NCI-H2029 treated with DMSO at 0.1 percent for 48 hours (cell line): Measurements from ENCODE around the gene THNSL1.
"Not testable (repeated sequence)": the region's sequence is repeated elsewhere in the genome, so short reads cannot be mapped to it uniquely, and the experiment has no call there.

Experiments used
- DNase-seq: peaks from one replicate; lab custom pipeline; 2025; lab: John Stamatoyannopoulos, UW

THNSL1 gene

GRCh38 chr10:24995072-24995471 is 21.3 kb upstream of the THNSL1 start:
- no peak for DNase-seq

- no peak for DNase-seq
Measured at GRCh38 chr10:24998044-24998443, 18.4 kb upstream of the THNSL1 start.

GRCh38 chr10:25011591-25011990 is 4.8 kb upstream of the THNSL1 start:
- DNase-seq = not testable (repeated sequence)

GRCh38 chr10:25014579-25014978 is 1.8 kb upstream of the THNSL1 start:
- no peak for DNase-seq

GRCh38 chr10:25015828-25016375 is 510 bp upstream of the THNSL1 start, which contains the start of gene ENKUR:
Gene ENKUR, minus strand, starts transcription at chr10:25016158. Its CDS starts 222 bp downstream, at chr10:25015936.
- peak; percentile 76 for DNase-seq

- DNase-seq = peak; percentile 4
Measured at GRCh38 chr10:25017154-25017590, 760 bp downstream of the THNSL1 start.

- no peak for DNase-seq
Measured at GRCh38 chr10:25017661-25018060, 1.2 kb downstream of the THNSL1 start.

GRCh38 chr10:25018703-25019102 is 2.3 kb downstream of the THNSL1 start:
- DNase-seq = no peak

GRCh38 chr10:25023278-25023677 is 6.9 kb downstream of the THNSL1 start:
- DNase-seq = no peak

- no peak for DNase-seq
Measured at GRCh38 chr10:25024528-25024927, 8.1 kb downstream of the THNSL1 start.

- no peak for DNase-seq
Measured at GRCh38 chr10:25026463-25026862, 10.1 kb downstream of the THNSL1 start.

- DNase-seq = no peak
Measured at GRCh38 chr10:25028711-25029110, 12.3 kb downstream of the THNSL1 start.

- DNase-seq = no peak
Measured at GRCh38 chr10:25029519-25029918, 13.1 kb downstream of the THNSL1 start.

- DNase-seq = no peak
Measured at GRCh38 chr10:25036381-25036780, 20.0 kb downstream of the THNSL1 start.

- DNase-seq = no peak
Measured at GRCh38 chr10:25038325-25038724, 21.9 kb downstream of the THNSL1 start.

- no peak for DNase-seq
Measured at GRCh38 chr10:25039531-25039930, 23.1 kb downstream of the THNSL1 start.

GRCh38 chr10:25046641-25047040 is 30.2 kb downstream of the THNSL1 start:
- DNase-seq = no peak

- no peak for DNase-seq
Measured at GRCh38 chr10:25047088-25047487, 30.7 kb downstream of the THNSL1 start.

- DNase-seq = no peak
Measured at GRCh38 chr10:25047591-25048301, 31.3 kb downstream of the THNSL1 start.

GRCh38 chr10:25048450-25048849 is 32.0 kb downstream of the THNSL1 start:
- no peak for DNase-seq

- DNase-seq = no peak
Measured at GRCh38 chr10:25049966-25050365, 33.6 kb downstream of the THNSL1 start.

- no peak for DNase-seq
Measured at GRCh38 chr10:25050402-25050801, 34.0 kb downstream of the THNSL1 start.

- no peak for DNase-seq
Measured at GRCh38 chr10:25052012-25052411, 35.6 kb downstream of the THNSL1 start.

- no peak for DNase-seq
Measured at GRCh38 chr10:25056726-25057125, 40.3 kb downstream of the THNSL1 start.
